22Rv1 (cell line): ENCODE data around the gene CYP17A1.

ENCODE experiments used
- CTCF ChIP-seq: fragments of 450-650 bp; IDR thresholded peaks from 2 replicates; pipeline ENCODE4 v1.5.1; 2017; ENCODE audit warnings: mild to moderate bottlenecking
- ZFX ChIP-seq: fragments of 450-650 bp; IDR thresholded peaks from 2 replicates; pipeline ENCODE4 v1.6.1; 2017; ENCODE audit warnings: antibody characterized with exemption, borderline replicate concordance

- no peak for TF ChIP-seq CTCF
- no peak for TF ChIP-seq ZFX
Measured at GRCh38 chr10:102796407-102797176, 40.6 kb downstream of the CYP17A1 start.
